NCI-H446 treated with DMSO at 0.1 percent for 48 hours (cell line): ENCODE results near the gene SERINC5.
A peak's percentile ranks its signal among the peaks of the same experiment; 100 is the strongest.
"Not testable (repeated sequence)": the region's sequence is repeated elsewhere in the genome, so short reads cannot be mapped to it uniquely, and the experiment has no call there.

ENCODE experiments used
- DNase-seq: peaks from one replicate; lab custom pipeline; 2025; lab: John Stamatoyannopoulos, UW

The SERINC5 gene

DNA sequence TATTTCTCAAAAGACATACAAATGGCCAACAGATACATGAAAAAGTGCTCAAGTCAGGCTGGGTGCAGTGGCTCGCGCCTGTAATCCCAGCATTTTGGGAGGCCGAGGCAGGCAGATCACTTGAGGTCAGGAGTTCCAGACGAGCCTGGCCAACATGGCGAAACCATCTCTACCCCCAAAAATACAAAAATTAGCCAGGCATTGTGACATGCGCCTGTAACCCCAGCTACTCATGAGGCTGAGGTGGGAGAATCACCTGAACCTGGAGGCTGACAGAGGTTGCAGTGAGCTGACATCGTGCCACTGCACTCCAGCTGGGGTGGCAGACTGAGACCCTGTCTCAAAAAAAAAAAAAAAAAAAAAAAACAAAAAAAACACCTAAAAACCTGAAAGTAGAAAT is 119.0 kb downstream of the SERINC5 start:
- not testable (repeated sequence) for DNase-seq

DNA sequence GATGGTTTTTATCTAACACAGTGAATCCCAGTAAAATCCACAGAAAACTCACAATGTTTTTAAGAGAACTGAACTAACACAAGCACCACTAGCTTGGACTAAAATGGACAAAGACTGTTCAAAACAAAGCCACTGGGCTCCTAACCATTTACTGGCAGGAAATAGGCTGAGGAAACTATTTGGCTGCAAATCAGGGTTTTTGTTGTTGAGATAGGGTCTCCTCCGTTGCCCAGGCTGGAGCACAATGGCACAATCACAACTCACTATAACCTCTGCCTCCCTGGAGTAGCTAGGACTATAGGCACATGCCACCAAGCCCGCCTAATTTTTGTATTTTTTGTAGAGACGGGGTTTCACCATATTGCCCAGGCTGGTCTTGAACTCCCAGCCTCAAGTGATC is 121.0 kb downstream of the SERINC5 start:
- no peak for DNase-seq

DNA sequence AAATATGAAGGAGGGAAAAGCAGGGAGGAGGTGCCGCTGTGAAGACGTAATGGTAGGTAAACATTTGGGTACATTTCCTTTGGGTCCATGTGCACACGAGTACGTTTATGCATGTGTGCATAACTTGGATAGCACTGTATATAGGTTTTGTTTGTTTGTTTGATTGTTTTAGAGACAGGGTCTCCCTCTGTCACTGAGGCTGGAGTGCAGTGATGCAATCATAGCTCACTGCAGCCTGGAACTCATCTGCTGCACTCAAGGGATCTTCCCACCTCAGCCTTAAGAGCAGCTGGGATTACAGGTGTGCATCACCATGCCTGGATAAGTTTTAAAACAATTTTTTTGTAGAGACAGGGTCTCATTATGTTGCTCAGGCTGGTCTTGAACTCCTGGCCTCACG is 126.7 kb downstream of the SERINC5 start:
- no peak for DNase-seq

DNA sequence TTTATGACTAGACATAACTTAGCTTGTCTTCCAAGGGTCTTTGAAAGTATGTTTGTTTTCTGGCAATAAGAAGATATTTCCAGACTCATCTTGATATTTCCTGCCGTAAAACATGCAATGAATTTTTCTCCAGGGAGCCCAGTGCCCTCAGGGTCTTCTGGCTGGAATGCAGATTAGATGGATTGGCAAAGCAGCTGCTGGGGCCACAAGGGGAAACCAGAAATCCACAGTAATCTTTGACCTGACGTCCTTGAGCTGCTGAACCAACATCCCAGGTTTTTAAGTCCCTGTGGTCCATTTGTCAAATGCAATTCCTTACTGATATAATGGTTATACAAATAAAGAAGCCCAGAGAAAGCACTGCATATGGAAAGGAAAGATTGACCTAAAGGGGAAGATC is 127.7 kb downstream of the SERINC5 start:
- no peak for DNase-seq

DNA sequence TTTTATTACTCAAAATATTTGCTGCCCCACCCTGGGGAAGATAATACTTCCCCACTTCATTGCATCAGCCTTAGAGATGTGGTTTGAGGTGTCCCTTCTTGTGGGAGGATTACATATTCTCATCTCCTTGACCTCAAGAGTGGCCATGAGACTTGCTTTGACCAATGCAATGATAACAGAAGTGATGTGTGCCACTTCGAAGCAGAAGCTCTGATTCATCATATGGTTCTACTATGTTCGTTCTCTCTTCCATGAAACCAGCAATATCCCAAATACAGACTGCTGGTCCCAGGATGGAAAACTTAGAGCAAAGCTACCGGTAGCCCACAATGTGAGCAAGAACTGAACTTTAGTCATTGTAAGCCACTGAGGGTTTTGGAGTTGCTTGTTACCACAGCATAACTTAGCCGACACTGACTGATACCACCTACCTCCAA is 128.7 kb downstream of the SERINC5 start:
- no peak for DNase-seq

DNA sequence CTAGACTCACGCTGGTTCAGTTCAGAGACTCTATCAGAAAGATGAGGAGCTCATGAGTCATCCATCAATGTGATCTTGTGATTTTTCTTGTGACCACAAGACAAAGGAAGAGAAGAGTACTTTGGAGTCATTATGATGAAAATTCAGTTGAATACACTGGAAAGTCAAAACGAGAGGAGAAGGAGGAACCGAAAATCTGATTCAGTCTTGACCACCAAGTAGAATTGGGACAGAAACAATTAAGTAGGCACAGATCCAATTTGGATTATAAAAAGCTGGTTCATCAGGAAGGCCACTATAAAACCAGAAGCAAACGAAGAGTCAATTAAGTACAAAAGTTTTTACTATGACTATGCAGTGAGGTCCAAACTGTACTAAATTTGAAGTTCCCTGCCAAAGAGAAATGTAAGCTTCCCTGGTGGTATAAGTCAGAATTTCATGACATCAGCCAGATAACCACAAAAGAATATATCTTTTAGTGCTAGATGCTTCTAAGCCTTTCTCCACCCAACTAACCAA is 129.8 kb downstream of the SERINC5 start:
- DNase-seq: no peak

DNA sequence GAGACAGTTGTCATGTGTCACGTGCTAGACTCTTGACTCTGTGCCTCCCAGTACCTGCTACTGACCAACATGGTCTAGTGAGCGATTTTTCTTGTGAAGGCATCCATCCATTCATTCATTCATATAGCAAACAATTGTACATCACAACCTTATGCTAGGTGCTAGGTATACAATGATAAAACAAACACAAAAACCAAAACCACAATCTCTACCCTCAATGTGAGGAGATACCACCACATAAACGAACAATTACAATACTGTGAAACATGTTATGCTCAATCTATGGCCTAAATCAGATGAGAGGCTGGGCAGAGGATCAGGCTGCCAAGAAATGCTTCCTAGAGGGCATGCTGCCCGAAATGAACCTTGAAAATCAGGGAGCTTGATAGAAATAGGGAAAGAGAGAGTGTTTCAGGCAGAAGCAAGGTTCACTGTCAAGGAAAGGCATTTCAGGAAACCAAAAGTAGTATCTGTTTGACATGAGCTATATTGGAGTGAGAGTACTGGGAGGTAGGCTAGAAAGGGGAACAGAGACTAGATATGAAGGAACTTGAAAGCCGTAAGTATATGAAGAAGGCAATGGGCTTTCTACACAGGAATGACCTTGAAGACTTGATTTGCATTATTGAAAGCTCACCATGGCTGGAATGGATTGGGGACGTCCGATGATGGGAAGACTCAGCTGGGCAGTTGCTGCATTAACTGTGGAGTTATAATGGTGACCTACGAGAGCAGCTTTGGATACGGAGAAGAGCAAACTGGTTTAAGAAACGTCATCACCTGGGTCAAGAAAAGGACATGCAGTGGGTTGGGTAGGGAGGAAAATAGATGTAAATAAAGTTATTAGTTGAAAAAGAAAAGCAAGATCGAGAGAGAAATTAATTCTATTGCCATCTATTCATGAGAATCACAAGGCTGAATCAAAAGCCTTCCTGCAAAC is 130.6 kb downstream of the SERINC5 start:
- no peak for DNase-seq

DNA sequence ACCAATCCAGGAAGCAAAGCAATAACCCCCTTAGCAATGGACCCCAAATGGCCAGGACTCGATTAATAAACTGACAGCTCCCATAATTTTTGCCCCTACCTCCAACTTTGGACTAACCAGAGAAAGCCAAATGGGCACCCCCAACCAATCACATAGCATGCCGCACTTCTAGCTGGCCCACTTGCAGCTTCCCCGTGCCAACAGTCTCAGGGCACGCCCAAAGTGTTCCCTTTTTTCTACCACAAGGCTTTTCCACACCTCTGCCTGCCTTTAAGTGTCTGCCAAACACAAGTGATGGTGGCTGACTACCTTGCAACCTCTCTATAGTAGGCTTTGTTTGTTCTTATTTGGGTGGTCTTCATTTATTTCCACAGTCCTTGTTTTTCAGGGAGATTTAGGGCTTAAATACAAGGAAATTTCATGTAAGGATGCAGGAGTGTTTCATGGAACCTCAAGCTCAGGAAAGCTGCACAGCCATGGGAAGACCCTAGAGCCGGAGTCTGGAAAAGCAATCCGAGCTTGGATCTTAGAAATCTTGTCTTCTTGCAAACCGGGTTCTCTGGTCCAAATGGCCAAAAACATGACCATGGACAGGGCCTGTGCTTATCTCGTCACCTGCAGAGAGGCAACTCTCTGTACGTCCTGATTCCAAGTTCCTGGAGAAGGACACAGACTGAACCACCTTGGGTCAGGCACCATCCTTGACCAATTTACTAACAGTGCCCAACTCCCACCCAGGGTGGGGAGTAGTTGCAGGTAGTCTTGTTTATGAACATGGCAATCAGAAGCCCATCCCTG is 131.5 kb downstream of the SERINC5 start:
- DNase-seq: no peak

DNA sequence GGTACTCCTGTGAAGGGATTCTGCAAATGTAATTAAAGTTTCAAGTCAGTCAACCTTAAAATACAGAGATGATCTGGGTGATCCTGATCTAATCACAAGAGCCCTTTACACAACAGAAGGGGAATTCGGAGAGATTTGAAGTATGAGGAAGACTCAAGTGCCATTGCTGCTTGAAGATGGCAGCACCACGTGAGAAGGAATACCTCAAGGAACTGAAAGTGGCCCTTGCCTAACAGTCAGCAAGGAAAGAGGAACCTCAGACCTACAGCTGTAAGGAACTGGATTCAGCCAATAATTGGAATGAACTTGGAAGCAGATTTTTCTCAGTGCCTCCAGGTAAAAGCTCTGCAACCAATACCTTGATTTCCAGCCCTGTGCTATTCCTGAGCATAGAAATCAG is 133.3 kb downstream of the SERINC5 start:
- no peak for DNase-seq

DNA sequence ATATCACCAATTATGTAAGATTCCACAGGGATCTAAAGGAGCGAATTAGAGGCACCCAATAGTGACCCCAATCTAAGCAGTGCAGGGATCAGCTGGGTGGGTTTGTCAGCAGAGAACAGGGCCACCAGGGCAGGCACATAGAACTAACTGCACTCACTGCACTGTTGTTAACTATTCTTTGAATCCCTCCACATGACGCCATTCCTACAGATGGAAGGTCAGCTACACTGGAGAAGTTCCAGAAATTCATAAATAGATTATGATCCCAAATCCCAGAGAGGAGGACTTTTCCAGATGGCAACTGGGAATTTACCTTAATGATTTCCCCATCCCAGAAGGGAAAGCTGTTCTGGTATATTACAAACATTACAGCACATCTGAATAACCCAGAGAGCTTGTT is 136.5 kb downstream of the SERINC5 start:
- no peak for DNase-seq

DNA sequence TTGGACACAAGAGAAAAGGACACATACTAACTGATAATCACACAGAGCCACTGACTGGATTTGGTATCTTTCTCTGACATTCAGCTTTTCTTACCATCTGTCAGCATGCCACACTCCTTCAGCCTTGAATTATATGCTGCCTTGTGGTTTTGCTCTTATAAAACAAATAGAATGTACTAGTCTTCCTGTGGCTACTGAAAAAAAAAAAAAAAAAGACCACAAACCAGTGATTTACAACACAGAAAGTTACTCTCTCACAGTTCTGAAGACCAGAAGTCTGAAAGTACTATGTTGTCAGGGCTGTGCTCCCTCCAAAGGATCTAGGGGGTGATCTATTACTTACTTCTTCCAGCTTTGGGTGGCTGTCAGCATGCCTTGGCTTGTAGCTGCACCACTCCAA is 138.4 kb downstream of the SERINC5 start:
- DNase-seq: no peak

DNA sequence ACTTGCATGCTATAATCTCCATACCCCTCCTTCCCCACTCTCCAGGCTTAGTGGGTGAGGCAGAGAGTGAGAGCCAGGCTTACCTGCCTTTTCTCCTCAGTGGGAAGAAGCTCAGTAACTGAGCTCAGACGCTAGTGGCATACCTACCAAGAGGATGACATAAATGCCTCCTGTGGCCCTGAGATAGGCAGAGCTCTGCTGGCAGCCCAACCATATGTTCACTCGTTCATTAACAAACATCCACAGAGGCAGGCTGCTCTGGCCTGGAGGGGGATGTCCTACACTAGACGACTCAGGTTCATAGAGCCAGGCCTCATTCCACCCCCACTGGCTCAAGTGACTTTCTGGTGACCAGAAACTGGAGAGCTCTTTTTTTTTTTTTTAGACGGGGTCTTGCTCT is 139.4 kb downstream of the SERINC5 start:
- no peak for DNase-seq

DNA sequence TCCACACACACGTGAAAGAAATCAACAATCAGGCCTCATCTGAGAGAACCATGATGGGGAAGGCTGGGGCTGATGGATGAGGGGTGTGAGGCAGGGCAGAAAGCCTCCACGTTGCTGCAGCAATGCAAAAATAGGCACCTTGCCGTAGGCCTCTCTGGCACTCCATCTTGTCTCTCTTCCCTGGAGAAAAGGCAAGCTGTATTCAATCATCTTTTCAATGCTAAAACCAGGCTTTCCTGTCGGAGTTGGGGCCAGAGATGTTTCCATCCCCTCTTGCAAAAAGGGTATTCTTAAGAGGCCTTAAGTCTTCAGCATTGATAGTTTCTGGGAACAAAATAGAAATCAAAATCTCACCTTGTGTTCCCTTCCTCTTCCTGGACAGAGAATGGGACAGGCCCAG is 139.8 kb downstream of the SERINC5 start:
- DNase-seq: no peak

DNA sequence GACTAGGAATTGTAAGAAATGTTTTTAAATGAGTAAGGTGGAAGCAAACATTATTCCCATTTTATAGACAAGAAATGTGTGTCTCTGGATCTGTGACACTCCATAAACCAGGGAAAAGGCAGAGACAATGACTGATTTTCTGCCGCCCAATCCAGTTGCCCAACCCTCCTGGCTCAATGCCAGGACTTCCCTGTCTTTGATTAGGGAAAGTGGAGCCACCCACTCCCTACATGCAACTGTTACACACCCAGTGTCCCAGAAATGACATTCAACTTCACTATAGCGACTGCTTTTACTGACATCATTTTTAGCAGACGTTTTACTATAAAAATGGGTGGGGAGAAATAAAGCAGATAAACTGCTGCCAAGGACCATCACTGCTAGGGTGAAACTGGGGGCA is 141.0 kb downstream of the SERINC5 start:
- no peak for DNase-seq

DNA sequence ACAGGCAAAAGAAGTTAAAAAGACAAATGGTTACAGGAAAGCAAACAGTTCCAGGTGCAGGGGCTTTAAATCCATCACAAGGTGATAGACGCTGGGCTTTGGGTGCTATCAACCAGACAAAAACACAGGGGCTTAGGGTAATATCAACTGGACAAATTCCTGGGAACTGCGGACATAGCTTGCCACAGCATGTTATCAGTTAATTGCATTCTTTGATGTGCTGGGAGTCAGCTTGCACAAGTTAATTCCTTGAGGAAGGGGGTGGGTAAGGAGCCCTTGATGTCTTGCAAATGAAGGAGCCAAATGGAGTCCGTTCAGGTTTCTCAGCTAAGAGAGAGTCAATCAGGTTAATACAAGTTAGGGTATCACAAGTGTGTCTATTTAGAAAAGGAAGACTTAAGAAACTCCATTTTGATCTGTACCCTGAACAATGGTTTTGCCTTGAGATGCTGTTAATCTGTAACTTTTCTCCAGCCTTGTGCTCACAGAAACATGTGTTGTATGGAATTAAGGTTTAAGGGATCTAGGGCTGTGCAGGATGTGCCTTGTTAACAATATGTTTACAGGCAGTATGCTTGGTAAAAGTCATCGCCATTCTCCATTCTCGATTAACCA is 144.4 kb downstream of the SERINC5 start:
- DNase-seq: not testable (repeated sequence)

DNA sequence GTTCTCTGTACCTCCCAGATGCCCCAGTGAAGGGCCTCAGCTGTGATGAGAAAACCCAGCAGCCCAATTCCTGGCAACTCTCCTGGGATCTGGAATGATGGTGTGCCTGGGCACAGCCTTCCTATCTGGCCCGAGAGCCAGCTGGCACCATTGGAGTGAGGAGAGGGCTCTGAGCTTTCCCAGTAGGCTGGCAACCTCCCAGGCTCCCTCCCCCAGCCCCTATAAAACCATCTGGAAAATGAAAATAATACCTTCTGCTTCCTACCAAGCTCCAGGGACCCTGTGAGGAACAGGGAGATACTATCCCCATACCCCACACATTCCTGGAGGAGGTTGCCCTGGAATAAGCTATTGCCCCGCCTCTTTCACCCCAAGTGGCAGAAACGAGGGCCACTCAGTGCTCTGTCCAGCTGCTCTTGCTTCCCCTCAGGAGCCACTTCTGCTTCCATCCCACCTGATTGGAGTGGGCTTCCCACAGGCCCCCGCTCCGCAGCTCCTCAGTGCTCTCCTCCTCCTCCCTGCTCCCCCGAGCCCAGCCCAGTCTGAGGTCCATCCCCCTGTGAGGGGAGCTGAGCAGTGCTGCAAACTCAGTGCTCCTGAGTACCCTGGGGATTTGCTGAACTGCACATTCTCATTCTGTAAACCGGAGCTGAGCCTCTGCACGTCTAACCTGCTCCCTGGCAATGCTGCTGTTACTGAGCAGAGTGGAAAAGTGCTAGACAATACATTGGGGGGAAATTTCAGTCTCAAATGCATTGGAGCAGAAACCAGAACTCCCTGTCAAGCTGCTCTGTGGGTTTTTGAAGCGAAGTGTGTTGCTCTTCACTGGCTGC is 146.0 kb downstream of the SERINC5 start:
- peak; percentile 96 for DNase-seq

DNA sequence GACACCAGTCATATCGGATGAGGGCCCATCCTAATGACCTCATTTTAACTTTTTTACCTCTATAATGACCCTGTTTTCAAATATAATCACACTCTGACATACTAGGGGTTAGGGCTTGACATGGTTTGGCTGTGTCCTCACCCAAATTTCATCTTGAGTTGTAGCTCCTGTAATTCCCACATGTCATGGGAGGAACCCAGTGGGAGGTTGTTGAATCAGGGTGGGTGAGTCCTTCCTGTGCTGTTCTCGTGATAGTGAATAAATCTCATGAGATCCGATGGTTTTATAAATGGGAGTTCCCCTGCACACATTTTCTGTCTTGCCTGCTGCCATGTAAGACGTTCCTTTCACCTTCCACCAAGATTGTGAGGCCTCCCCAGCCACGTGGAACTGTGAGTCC is 148.9 kb downstream of the SERINC5 start:
- no peak for DNase-seq

DNA sequence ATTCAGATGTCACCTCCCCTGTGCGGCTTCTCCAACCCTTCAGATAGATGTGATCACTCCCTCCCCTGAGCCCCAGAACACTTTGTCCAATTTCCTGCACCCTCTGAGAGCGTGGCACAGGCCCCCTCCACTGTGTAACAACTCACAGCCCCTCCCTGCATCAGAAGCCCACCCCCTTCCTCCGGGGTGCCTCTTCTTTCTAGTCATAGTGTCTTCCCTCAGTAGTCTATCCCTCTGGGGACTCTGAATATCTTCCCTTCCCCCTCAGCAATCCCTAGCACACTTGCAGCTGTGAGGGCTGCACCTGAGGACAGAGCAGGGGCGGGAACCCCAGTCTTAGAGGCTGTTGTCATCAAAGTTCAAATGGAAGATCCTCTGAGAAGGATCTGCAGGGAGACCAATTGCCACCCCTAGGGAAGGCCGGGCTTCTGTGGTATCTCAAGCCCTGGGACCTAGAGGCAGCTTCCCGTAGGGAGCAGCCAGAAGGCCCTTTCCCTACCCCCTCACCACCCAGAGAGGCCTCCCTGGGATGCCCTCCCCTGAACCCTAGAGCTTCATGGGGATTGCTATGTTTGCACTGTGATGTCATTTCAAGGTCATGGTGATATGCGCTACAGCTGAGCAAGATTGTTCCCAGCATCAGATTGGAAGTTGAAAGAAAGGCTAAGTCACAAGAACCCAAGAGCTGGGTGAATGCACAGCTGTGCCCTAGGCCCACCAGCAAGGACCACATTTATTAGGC is 150.0 kb downstream of the SERINC5 start:
- DNase-seq: no peak

DNA sequence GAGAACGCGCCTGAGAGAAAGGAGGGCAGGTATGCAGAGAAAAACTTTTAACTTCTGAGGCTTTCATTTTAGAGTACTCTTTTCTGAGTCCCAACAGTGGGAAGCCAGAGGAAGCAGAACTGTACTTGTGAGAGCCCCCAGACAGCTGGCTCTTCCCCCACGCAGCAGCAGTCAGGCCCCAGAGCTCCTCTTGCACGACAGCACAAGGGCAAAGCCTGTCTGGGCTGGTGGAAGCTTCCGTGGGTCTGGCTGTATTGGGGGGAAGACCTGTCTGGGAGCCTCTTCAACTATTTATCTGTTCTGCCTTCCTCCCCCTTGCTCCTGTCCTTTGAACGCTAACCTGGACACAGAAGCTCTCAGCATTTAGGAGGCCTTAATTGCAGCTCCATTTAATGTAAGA is 152.5 kb downstream of the SERINC5 start:
- no peak for DNase-seq

DNA sequence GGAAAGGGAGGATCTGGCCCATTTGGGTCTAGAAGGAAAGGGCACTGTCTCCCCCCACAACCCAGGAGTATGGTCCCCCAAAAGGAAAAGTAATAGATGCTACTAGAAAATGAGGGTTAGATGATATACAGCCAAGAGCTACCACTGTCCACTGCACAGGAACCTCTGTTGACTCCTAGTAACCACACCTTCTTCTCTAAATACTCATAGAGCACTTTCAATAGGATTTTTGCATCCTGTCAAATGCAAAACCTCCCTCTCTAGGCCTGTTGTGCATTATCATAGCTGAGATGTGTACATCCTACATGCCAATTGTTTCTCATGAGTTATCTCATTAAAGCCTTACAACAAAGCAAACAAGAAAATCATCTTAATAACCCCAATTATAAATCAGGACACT is 153.9 kb downstream of the SERINC5 start:
- DNase-seq: no peak

DNA sequence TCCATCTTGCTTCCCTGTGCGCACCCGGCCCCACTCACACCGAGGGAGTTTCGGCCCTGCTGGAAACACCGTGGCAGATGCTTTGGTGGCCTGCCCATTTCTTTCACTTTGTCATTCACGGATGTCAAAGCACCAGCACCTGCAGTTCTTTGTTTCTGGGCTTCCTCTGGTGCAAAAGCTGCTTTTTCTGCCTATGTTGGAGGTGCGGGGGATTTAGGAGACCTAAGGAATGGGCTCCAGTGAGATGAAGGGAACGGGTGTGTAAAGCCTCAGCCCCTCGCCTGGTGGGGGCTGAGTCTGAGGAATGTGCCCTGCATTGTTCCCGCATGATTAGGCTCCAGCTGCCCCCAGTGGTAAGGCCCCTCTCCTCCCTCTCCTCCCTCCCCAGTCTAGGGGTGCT is 158.4 kb downstream of the SERINC5 start:
- DNase-seq: no peak
